Central memory CD4-positive, alpha-beta T cell (primary cell): ENCODE measurements around the gene OR2B6.
"Not testable (repeated sequence)": the region's sequence is repeated elsewhere in the genome, so short reads cannot be mapped to it uniquely, and the experiment has no call there.

Experiments used
- DNase-seq: peaks from one replicate; pipeline ENCODE4 v3.0.0; 2022
- total RNA-seq, 3 experiments: gene quantifications; one replicate each; lab custom pipeline; 2026; lab: John Stamatoyannopoulos, UW

The OR2B6 gene
- total RNA-seq: 0 reads per million in 3 experiments

GRCh38 chr6:27956941-27957340 is at the start of gene OR2B6:
TSS of gene OR2B6 (plus strand) at chr6:27957241. CDS start at chr6:27957241, 0 bp downstream.
- no peak for DNase-seq

DNA sequence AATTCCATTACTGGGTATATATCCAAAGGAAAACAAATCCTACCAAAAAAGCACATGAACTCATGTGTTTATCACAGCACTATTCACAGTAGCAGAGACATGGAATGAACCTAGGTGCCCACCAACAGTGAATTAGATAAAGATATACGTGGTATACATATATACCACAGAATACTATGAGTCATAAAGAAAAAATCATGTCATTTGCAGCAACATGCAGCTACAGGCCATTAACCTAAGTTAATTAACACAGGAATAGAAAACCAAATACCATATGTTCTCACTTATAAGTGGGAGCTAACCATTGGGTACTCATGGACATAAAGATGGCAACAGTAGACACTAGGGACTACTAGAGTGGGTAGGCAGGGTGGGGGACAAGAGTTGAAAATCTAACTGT is 49.0 kb upstream of the OR2B6 start:
- no peak for DNase-seq

GRCh38 chr6:27911956-27912446 is 45.0 kb upstream of the OR2B6 start, which contains the start of gene OR2B2:
TSS of gene OR2B2 (minus strand) at chr6:27912396. CDS start at chr6:27912319, 77 bp downstream.
- no peak for DNase-seq

- no peak for DNase-seq
Measured at GRCh38 chr6:27922949-27923348, 34.1 kb upstream of the OR2B6 start.

DNA sequence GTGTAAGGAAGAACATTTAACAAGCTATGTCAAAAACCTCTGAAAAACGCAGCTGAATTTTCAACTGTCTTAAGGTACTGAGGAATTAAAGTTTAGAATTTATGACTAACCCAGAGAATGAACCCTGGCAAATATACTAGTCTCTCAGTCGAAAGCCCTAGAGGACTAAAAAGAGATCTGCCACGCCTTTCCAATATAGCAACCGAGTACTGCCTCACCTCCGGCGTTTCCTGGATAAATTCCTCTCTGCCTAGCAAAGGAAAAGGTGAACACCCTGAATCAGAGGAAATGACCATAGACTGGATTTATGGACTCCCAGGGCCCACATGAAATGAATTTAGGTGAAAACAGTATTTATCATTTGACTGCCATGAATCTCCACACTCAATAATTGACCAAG is 32.9 kb upstream of the OR2B6 start:
- DNase-seq: no peak

- DNase-seq: not testable (repeated sequence)
Measured at GRCh38 chr6:27928041-27928440, 29.0 kb upstream of the OR2B6 start.

GRCh38 chr6:27929930-27930329 is 27.1 kb upstream of the OR2B6 start:
- not testable (repeated sequence) for DNase-seq

DNA sequence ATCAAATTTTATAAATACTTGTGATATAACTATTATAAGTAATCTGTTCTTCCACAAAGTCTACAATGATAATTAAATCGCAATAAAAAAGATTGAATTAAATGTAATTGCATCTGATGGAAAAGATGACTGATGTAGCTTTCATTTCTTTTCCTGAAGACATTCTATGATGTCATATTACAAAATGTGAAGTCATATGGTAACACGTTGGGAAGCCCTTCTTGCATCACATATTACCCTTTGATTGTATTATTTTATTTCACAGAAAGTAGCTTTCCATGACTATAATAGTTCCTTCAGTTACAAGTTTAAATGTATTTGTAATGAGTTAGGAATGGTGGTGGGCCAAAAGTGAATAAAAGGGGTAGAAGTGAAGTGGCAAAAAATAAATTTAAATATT is 25.8 kb upstream of the OR2B6 start:
- no peak for DNase-seq

DNA sequence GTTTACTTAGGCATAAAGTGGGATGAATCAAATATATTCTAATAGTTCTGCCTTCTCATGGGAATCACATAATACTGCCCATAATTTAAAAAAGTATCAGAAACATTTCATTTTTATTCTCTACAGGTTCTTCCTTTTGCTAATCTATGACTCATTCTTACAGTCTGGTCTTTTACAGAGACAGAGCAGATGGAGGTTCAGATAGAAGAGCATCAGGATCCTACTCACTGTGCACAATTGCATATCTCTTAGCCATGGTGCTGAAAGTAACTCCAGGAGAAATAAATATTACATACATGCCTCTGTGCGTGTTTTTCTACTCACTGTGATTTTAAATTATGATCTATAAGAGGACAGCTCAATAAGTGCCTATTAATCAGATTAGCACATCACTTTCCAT is 16.3 kb upstream of the OR2B6 start:
- DNase-seq: no peak

GRCh38 chr6:27943072-27943471 is 14.0 kb upstream of the OR2B6 start:
- not testable (repeated sequence) for DNase-seq

DNA sequence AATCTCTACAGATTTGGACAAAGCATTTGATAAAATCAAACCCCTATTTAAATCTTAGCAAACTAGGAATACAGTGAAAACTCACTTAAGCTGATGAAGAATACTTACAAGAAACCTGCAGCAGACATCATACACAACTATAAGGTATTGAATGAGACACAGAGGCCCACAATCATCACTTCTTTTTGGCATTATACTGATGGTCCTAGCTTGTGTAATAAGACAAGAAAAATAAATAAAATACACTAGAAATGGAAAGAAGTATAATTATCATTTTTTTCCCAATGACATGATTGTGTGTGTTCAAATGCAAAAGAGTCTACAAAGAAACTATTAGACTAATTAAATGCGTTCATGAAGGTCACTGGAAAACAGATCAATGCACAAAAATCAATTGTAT is 8.8 kb upstream of the OR2B6 start:
- no peak for DNase-seq

- DNase-seq: no peak
Measured at GRCh38 chr6:27951040-27951439, 6.0 kb upstream of the OR2B6 start.

GRCh38 chr6:27957516-27957915 is 475 bp downstream of the OR2B6 start:
- no peak for DNase-seq

DNA sequence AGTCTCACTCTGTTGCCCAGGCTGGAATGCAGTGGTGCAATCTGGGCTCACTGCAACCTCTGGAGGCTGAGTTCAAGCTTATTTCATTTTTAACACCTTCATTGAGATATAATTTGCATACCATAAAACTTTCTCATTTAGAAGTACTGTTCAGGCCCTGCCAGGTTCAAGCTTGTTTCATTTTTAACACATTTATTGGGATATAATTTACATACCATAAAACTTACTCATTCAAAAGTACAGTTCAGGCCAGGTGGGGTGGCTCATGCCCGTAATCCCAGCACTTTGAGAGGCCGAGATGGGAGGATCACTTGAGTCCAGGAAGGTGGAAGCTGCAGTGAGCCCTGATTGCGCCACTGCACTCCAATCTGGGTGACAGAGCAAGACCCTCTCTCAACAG is 5.5 kb downstream of the OR2B6 start:
- no peak for DNase-seq

GRCh38 chr6:27966044-27966443 is 9.0 kb downstream of the OR2B6 start:
- no peak for DNase-seq

DNA sequence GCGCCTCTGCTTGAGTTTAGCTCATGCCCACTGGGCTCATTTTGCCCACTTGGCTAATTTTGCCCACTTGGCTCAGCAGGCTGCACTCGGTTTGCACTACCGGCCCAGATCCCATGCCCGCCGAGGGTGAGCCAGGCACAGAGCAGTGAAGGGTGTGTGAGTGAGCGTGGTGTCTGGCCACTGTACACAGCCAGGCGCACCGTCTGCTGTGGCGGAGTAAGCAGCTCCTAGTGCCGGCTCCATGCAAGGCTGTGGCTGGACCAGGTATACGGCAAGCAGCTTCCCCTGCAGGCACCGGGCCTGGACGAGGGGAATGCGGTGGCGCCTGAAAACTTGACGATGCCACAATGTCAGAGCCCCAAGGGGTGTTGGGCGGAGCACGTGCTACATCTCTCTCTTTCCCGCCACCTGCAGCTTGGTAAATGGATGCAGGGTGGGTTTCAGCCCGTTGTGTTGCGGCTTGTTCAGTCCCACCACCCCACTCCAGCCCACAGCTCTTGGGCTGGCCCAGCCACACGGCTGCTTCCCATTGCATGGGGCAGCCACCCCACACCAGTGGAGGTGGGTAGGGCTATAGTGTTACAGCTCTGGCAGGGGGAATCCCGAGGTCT is 9.9 kb downstream of the OR2B6 start:
- no peak for DNase-seq

- DNase-seq: no peak
Measured at GRCh38 chr6:27970444-27970843, 13.4 kb downstream of the OR2B6 start.

- no peak for DNase-seq
Measured at GRCh38 chr6:27972750-27973149, 15.7 kb downstream of the OR2B6 start.

- DNase-seq: no peak
Measured at GRCh38 chr6:27977387-27977786, 20.3 kb downstream of the OR2B6 start.

DNA sequence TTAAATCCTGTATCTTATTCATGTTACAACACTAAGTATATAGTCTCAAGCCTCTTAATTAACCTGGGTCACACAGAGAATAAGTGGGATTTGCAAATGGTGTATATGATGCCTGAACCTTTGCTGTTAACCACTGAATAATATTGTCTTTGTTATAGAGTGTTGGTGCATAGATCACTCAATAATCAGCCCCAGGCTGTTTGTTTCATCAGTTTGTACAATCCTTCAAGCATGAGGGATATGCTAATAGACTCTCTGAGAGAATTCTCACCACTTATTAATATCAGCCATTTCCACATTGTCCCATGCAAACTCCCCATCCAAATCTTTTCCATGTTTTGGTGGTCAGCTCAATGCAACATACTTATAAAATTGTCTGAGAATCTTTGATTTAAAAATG is 21.7 kb downstream of the OR2B6 start:
- no peak for DNase-seq

GRCh38 chr6:27980111-27980510 is 23.1 kb downstream of the OR2B6 start:
- no peak for DNase-seq

- no peak for DNase-seq
Measured at GRCh38 chr6:27986928-27987725, 30.1 kb downstream of the OR2B6 start.

DNA sequence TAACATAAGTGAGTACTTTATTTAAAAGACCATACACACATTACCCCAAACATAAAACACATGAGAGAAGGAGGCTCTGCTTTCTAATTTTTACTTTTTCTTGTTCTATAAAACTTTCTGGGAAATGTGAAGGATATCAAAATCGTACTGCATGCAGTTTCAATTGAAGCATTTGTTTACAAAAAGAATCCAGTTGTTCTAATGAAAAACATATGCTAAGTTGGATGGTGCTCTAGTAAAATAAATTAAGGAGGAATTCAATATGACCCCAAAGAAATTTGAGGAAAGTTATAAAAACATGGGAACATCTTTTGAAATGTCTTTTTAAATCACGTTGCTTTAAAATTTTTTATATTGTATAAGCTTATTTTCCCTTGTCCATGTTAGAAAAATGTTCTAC is 37.6 kb downstream of the OR2B6 start:
- DNase-seq: no peak

DNA sequence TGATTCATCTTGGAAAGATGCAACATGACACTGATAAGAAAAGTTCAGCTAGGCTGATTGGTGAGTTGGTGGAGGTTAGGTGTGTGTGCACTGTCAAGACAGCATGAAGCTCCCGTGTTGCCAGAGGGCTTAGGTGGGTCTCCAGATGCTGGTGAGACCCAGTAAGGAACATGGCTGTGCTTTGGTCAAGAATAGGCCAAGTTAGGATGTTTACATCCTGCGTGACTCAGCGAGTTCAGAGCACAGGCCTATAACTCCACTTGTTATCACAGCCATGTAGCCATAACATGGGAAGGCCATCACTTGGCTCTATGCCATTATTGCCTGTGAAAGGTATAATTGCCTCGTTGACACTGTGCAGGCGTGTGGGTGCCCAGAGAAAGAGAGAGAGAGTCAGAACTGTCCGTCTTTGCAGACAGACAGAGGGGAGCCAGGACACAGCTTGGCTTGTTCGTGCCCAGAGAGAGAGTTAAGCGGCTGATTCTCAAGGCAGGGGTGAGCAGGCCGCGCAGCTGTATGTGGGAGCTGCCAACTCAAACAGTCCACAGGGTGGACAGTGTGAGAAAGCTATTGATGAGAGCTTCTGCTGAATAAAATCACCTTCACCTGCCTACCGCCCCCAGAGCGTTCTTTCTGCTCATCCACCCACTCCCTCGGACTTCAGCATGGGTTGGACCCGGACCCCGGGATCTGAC is 43.5 kb downstream of the OR2B6 start:
- no peak for DNase-seq
